ENCODE measurements around the gene GRXCR2.

GRXCR2 gene

GRCh38 chr5:145834917-145835847 is 37.6 kb downstream of the GRXCR2 start, which contains the start of gene PRELID2:
Gene PRELID2 (minus strand): TSS chr5:145835342. CDS start chr5:145835251, 91 bp downstream.
- peak; percentile 39 for DNase-seq

GRCh38 chr5:145834554-145834916 is 38.3 kb downstream of the GRXCR2 start:
- no peak for DNase-seq

GRCh38 chr5:145833631-145834200 is 39.1 kb downstream of the GRXCR2 start:
- no peak for DNase-seq

- DNase-seq = no peak
Observed at GRCh38 chr5:145830594-145830993, 42.2 kb downstream of the GRXCR2 start.

GRCh38 chr5:145829708-145830361 is 43.0 kb downstream of the GRXCR2 start:
- no peak for DNase-seq

- DNase-seq = no peak
Observed at GRCh38 chr5:145826895-145827674, 45.7 kb downstream of the GRXCR2 start.

GRCh38 chr5:145825751-145826180 is 47.0 kb downstream of the GRXCR2 start:
- peak; percentile 1 for DNase-seq

GRCh38 chr5:145824040-145824439 is 48.8 kb downstream of the GRXCR2 start:
- DNase-seq = no peak

- DNase-seq = no peak
Observed at GRCh38 chr5:145818604-145819003, 54.2 kb downstream of the GRXCR2 start.

GRCh38 chr5:145812877-145813276 is 59.9 kb downstream of the GRXCR2 start:
- no peak for DNase-seq

- peak; percentile 2 for DNase-seq
Observed at GRCh38 chr5:145811834-145812625, 60.8 kb downstream of the GRXCR2 start.

All from NCI-H2107 (cell line).